Activated CD4-positive, alpha-beta T cell treated with anti-CD3 and anti-CD28 coated beads for 1 hour (primary cell): ENCODE results near the gene AK9.
"Not testable (repeated sequence)": the region's sequence is repeated elsewhere in the genome, so short reads cannot be mapped to it uniquely, and the experiment has no call there.

Source experiments
- DNase-seq: peaks from one replicate; pipeline ENCODE4 v3.0.0-alpha.2; 2020

The AK9 gene

DNA sequence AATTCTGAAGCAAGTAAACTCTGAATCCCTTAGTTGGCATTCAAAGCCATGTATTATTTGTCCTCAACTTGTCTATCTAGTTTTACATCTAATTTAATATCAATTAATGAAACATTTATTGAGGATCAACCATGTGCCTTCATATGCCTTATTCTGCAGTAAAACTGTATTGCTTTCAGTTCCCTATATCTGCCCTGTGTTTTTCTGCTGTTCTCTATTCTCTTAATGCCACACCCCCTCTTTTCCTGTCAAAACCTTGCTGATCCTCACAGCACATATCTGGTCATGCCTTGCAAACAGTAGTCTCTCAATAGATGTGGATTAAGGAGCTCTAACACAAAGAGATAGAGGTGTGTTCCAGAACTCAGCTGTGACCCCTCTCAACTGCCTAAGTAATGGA lies 2.1 kb upstream of the AK9 start:
- DNase-seq: no peak

DNA sequence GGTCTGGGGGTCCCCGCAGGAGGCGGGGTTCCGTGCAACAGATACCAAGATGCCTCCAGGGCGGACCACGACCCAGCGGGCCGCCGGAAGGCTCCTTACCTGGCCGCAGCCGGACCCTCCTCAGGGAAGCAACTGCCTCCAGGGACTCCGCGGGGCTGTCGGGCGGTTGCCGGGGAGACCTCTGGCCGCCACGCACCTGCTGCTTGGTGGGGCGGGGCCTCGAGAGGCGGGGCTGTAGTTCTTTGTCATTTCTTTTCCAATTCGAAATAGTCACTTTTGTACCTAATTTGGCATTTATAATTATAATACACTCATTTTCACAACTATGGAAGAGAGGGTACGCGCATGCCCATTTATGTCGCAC lies 647 bp downstream of the AK9 start:
- peak; percentile 34 for DNase-seq

DNA sequence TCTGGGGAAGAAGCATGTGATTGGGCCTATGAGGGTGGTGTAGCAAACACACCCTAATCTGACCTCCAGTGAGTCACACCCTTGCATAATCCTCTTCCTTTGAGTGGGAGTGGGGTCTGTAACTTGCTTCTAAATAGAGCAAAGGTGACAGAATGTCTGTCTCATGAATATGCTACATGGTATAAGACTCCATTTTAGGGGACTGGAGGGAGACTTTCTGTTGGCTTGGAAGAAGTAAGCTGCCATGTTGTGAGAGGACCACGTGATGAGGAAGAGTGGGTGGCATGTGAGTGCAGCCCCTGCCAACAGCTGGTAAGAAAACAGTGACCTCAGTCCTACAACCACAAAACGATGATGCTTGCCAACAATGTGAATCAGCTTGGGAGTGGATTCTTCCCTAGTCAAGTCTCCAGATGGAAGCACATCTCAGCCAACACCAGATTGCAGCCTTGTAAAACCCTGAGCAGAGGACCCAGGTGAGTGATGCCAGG lies 3.7 kb downstream of the AK9 start:
- no peak for DNase-seq

DNA sequence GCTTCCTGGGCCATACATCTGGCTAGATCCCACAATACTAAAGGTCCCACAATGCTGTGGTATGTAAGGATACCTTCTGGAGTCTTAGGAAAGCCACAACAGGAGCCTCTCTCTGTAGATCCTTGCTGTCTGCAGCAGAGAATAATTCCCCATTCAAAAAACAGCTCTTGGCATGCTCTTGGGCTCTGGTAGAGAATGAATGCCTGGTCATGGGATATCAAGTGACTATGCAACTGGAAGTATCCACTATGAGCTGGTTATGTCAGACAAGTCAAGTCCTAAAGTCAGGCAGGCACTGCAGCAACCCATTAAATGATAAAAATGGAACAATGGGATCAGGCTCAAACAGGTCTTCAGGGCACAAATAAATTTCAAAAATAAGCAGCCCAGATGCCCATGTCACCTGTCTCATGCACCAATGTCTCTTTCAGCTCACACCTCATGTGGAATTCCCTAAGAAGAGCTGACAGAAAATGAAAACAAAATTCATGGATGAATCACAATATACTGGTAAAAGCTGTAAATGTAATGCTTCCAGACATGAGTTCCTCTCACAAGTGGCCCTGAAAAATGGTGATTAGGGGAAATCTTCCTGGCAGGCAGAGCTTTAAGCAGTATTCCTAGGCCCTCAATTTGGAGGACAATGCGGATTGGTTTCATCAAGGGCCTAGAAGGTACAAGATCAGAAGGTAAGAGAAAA lies 4.3 kb downstream of the AK9 start:
- DNase-seq: no peak

DNA sequence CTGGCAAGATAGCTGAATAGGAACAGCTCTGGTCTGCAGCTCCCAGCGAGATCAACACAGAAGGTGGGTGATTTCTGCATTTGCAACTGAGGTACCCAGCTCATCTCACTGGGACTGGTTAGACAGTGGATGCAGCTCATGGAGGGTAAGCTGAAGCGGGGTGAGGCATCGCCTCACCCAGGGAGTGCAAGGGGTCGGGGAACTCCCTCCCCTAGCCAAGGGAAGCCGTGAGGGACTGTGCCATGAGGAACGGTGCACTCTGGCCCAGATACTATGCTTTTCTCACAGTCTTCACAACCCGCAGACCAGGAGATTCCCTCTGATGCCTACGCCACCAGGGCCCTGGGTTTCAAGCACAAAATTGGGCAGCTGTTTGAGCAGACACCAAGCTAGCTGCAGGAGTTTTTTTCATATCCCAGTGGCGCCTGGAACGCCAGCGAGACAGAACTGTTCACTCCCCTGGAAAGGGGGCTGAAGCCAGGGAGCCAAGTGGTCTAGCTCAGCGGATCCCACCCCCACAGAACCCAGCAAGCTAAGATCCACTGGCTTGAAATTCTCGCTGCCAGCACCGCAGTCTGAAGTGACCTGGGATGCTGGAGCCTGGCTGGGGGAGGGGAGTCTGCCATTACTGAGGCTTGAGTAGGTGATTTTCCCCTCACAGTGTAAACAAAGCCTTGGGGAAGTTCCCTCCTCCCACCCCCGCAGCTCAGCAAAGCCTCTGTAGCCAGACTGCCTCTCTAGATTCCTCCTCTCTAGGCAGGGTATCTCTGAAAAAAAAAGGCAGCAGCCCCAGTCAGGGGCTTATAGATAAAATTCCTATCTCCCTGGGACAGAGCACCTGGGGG lies 12.1 kb downstream of the AK9 start:
- DNase-seq: not testable (repeated sequence)

DNA sequence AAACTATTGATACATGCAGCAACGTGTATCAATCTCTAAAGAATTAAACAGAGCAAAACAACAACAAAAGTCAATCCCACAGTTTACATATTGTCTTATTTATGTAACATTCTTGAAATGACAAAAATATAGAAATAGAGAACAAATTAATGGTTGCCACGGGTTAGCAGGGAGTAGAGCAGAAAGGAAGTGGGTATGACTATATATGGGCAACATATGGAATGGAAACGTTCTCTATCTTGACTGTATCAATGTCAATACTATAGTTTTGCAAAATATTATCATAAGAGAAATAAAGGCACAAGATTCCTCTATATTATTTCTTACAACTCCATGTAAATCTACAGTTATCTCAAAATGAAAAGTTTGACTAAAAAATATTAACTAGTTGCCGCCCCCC lies 12.8 kb downstream of the AK9 start:
- no peak for DNase-seq

DNA sequence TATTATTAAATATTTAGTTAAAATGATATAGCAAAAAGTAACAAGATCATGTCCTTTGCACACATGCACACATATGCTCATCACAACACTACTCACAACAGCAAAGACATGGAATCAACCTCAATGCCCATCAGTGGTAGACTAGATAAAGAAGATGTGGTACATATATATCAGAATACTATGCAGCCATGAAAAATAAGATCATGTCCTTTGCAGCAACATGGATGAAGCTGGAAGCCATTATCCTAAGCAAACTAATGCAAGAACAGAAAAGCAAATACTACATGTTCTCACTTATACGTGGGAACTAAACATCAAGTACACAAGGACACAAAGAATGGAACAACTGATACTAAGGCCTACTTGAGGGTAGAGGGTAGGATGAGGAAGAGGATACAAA lies 14.3 kb downstream of the AK9 start:
- DNase-seq: no peak

DNA sequence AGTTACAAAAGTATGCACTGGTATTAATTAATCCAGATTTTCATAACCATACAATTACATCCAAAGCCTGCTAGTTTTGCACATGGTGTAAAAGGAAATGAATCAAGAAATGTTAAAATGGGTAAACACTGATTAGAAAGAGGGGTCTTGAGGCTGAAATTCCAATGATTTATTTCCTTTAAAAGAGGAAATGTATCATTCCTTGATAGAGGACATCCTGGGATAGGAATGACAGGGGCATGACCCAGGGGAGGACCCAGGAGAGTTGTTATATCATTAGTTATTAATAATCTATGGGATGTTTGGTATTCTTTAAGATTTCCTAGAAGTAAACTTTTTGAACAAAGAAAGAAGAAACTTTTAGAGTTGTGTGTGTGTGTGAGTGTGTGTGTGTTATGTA lies 18.2 kb downstream of the AK9 start:
- DNase-seq: no peak

DNA sequence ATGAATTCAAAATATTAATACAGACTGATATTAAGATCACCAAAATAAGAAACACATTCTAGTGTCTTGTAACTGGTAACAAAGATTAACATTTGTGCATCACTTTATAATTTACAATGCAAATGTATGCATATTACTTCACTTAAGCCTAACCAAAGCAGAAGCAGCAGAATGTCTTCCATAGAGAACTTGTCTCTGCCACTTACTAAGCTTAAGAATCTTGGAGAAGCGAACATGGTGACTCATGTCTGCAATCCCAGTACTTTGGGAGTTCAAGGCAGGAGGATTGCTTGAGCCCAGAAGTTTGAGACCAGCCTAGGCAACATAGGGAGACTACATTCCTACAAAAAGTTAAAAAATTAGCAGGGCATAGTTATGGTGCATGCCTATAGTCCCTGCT lies 18.8 kb downstream of the AK9 start:
- no peak for DNase-seq

DNA sequence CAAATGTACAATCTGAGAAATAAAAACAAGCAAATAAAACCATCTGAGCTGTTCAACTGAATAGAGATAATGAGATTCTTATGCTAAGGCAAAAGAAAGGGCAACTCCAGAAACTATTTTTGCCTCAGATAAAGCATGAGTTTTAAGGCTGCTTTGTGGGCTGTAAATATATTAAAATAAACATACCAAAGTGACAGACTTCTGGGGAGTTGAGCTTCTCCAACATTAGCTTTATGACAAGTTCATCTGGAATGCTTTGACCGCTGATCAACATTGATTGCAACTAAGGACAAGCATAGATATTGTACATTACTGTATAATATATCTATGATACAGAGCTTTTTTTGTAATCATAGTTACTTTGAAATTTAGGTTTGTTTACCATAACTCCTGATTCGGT lies 19.3 kb downstream of the AK9 start:
- DNase-seq: no peak

DNA sequence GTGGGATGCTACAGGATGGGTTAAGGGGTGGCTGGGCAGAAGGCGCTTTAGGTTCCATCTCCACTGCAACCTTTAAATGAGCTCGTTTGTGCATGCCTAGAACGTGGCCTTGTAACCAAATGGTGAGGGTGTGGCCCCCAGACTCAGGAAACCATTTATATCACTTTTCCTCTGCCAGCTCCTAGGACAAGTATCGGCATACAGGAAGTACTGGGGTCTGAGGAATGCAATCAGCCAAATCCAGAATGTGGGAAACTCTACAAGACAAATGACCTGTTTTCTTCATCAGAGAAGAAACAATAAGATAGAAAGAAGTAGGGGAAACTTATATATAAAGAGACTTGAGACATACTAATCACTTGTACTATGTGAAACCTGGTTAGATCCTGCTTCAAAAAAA lies 21.2 kb downstream of the AK9 start:
- no peak for DNase-seq

DNA sequence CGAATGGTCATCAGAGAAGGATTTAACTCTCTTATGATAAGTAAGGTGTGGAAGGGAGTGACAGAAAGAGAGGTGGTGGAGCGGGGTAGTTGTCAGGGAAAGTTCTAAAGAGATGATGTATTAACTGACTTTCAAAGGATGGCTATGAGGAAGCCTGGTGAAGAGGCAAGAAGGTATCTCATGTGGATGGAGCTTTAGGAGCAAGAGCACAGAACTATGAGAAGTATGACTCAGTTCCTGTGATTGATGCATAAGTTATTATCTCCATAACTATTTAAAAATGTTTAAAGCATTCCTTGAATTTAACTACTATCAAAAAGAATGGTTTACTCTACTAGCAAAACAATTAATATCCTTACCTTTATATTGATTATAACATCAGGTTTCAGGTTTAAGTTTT lies 28.8 kb downstream of the AK9 start:
- no peak for DNase-seq

DNA sequence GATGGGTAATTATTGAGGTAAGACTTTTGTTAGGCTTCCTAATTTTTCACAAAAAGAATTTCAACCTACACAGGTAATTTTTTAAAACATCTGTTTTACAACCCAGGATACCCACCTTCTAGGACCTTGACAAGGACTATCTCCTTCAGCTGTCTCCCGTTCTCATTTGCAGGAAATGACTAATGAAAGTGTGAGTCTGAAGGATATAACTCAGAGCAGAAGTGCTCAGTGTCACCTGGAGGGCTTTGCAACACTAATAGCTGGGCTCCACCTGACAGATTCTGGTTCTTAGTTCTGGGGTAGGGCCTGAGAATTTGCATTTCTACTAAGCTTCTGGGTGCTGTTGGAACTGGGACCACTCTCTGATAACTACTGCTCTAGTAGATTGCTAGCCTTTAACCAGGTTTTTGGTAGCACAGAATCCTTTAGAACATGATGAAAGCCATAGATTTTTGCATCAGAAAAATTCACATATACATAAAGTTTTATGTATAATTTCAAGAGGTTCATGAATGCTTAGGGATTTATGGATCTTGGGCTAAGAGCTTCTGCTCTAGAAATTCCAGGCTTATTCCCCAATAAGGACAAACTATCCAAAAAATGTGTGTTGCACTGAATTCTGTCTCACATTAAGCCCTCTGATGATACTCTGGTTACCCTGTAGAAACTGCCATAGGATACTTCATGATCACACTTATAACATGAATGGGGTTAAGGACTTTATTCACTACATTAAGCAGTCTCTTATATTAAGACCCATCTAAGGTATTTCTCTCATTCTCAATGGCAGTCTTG lies 30.3 kb downstream of the AK9 start:
- no peak for DNase-seq

DNA sequence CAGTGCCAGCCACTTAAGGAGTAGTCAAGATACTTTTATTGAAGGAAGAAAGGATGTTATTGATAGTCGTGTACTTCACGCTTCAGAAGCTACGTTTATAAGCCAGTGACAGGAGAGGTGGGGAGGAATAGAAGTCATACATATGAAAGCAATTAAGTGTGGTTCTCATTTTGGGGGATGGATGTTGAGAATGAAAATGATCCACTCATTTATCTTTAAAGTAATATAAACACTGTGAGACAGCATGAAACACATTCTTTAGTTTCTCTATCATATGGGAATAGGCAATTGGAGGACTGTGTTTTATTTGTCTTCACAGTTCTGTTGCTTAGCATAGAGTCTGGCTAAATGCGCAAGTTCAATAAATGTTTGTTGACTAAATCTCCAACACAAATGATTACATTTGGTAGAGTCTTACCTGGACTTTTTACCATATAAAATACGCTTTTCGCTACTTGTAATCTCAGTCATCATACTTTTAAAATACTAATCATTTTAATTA lies 35.2 kb downstream of the AK9 start:
- no peak for DNase-seq

DNA sequence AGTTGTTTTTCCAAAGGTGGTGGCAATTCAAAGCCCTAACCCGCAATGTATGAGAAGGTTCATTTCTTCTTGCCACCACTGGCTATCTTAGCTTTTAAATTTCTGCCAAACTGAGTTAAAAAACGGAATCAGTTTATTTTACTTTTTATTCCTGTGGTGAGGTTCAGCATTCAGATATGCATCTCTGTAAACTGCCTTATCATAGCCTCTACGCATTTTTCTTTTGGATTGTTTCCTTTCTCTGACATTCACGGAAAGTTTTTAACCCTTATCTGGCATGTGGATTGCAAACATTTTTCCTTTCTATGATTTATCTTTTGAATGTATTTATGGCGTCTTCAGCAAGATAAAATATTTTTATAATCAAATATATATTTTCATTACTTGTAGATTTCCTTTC lies 37.7 kb downstream of the AK9 start:
- no peak for DNase-seq

DNA sequence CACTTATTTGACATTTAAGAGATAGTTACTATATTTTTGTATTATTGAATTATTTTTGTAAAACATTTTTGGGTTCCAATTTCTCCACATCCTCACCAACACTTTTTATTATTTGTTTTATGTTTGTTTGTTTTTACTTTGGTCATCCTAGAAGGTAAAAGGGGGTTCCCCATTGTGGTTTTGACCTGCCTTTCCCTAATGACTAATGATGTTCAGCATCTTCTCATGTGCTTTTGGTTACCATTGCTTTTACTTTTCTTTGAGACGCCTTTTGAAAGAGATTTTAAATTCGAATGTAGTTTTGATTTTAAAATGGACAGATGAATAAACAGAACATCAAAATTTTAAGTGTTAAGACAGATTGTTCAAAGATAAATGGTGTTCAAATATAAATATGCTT lies 46.9 kb downstream of the AK9 start:
- DNase-seq: no peak

DNA sequence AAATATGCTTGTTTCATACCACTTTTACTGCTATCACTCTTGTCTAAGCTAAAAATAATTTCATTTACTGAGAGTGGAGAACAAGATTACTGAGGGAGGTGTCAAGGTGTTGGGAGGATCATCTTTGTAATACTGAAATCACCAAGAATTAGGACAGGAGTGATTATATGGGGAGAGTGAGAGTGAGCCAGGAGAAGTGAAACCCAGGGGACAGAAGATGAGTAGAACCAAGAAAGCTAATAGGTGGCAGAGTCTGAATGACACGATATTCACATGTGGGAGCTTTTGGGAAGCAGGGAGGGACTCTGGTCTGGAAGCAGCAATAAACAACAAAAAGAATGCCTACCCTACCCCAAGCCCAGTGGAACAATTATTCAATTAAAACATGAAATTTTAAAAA lies 58.6 kb downstream of the AK9 start:
- DNase-seq: no peak

DNA sequence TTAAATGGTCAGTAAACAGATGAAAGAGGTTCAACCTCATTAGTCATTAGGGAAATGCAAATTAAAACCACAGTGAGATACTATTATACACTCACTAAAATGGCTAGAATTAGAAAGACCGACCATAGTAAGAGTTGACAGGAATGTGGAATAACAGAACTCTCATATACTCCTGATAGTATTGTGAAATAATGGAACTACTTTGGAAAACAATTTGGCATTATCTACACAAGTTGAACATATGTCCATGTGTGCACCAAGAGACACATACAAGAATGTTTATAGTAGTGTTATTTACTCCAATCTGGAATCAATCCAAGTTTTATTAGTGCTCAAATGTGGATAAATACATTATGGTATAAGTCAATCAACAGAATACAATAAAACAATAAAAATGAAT lies 59.6 kb downstream of the AK9 start:
- no peak for DNase-seq

DNA sequence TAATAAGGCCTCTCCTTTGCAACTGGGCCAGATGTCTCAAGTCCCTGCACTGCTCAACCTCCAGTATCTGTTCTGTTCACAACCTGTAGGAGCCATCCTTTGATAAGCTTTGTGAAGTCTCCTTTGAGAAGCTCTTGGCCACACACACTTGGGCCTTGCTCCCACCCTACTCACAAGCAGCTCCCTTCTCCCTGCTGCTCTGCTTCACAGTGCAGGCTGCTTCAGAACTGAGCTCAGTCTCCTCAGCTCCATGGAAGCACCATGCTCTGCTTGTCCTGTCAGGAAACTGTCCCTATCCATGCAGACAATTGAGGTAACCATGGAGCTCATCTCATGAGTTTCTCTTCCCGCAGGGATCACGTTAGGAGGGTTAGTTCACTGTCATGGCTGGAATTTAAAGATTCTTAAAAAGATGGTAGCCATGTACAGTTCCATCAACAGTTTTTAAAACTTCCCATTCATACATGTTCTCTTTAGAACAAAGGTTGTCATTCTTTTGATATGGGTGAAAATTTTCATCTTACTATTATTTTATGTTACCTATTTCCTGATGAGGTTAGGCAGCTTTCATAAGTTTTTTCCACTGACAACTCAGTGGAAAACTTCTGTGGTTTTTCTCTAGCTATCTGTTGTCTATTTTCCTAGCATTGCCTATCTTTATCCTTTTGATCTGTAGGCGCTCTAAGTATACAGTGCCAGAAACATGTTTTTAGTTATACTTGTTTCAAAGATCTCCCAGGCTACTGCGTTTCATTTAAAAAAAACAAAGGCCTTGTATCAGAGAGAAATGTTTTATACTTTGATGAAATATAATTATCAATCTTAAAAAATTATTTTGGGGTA lies 62.6 kb downstream of the AK9 start:
- no peak for DNase-seq

DNA sequence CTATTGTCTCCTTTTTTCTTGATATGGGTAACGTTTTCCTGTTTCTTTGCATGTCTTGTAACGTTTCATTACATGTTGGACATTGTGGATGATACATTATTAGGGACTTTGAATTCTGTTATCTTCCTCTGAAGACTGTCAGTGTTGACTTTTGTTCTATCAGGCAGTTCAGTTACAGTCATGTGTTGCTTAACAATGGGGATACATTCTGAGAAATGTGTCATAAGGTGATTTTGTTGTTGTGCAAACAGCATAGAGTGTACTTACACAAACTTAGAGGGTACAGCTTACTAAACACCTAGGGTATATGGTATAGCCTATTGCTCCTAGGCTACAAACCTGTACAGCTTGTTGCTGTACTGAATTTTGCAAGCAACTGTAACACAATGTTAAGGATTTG lies 64.7 kb downstream of the AK9 start:
- no peak for DNase-seq

DNA sequence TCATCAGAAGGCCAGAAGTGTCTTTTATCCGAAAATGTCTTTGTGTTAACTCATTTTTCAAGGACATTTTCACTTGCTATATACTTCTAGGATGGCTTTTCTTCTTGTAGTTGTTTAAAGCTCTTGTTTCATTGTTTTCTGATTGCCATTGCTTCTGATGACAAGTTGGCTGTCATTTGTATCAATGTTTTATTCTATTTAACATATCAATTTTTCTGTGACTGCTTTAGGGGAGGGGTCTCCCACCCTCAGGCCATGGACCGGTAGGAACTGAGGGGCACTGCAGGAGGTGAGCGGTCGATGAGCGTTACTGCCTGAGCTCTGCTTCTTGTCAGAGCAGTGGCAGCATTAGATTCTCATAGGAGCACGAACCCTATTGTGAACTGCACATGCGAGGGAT lies 65.8 kb downstream of the AK9 start:
- DNase-seq: no peak

DNA sequence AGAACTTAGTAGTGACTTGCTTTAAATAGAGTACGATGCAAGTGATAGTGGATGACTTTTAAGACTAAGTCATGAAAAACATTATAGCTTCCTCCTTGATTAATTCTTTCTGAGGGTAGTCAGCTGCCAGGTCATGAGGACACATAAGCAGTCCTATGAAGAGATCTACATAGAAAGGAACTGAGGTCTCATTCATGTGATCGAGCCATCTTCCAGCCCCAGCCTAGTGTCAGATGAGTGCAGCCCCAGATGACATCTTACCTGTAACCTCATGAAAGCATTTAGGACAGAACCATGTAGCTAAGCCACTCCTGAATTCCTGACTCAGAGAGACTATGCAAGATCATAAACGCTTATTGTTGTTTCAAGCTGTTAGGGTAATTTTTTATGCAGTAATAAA lies 67.7 kb downstream of the AK9 start:
- DNase-seq: no peak

DNA sequence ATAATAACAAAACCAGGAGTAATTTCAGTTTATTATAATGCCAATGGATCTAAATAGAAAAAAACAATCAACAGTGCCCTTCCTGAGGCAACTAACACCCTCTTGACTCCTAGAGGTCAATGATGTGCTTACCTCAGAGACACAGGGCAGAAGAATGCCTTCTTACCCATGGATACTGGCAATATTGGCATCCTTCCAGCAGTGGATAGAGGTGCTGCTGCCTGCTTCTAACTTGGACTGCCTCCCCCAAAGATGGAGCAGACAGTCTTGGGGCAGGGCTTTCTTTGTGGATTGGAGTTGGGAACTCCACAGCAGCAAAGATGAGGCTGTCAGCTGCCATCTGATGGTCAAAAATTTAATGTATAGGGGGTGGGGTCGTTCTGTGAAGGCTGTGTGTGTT lies 78.7 kb downstream of the AK9 start:
- DNase-seq: no peak
